HL-60 (cell line): ENCODE results near the gene SDS.

ENCODE experiments used
- CTCF ChIP-seq: IDR thresholded peaks from one replicate; pipeline ENCODE4 v1.5.1; 2011; ENCODE audit warnings: low read length, control low read depth, inconsistent platforms; ENCODE audit not compliant: insufficient read depth
- GABPA ChIP-seq: IDR thresholded peaks from 2 replicates; pipeline ENCODE4 v1.6.1; 2012; ENCODE audit warnings: low read depth
- POLR2AphosphoS5 ChIP-seq: IDR thresholded peaks from 2 replicates; pipeline ENCODE4 v1.6.1; 2012; ENCODE audit warnings: low read depth
- REST ChIP-seq: IDR thresholded peaks from 2 replicates; pipeline ENCODE4 v1.6.1; 2012; ENCODE audit warnings: low read depth; ENCODE audit not compliant: insufficient replicate concordance
- SPI1 ChIP-seq: IDR thresholded peaks from 2 replicates; pipeline ENCODE4 v1.6.1; 2012; ENCODE audit warnings: low read depth, mild to moderate bottlenecking, borderline replicate concordance

- TF ChIP-seq CTCF: no peak
- no peak for TF ChIP-seq POLR2AphosphoS5
- no peak for TF ChIP-seq GABPA
- no peak for TF ChIP-seq REST
- TF ChIP-seq SPI1: no peak
Measured at GRCh38 chr12:113436993-113437728, 33.5 kb upstream of the SDS start.
